Right cardiac atrium (tissue), 5 donors: ENCODE results near the gene EID2. TPM values are rescaled to one million over a fixed set of nuclear protein-coding genes. Genes with fewer than 3 reads are reported as not detected.

ENCODE experiments used
- ATAC-seq, 2 donors: fragments of 200-7000 bp; cut with Tn5 transposase; one replicate each; pipeline versions ENCODE4 v1.8.0 to v1.9.1; 2020; ENCODE audit warnings: moderate library complexity in 2 of 2, mild to moderate bottlenecking in 1 of 2
- DNase-seq, 3 donors: peaks; one replicate each; pipeline ENCODE4 v3.0.0-alpha.2; 2020
- H3K27ac ChIP-seq: one replicate; pipeline ENCODE4 v1.5.1; 2013; ENCODE audit warnings: mild to moderate bottlenecking, low read length, control low read depth, moderate library complexity
- H3K27me3 ChIP-seq: one replicate; pipeline ENCODE4 v1.6.1; 2013; ENCODE audit not compliant: control insufficient read depth, insufficient read depth
- H3K4me1 ChIP-seq: one replicate; pipeline ENCODE4 v1.6.1; 2013; ENCODE audit warnings: low read length; ENCODE audit not compliant: control insufficient read depth, insufficient read depth
- H3K4me3 ChIP-seq: one replicate; pipeline ENCODE4 v1.5.1; 2013; ENCODE audit warnings: low read length, control low read depth
- H3K9me3 ChIP-seq: one replicate; pipeline ENCODE4 v1.6.1; 2013; ENCODE audit warnings: low read length; ENCODE audit not compliant: control insufficient read depth
- WGBS: extraction: QIAGEN DNeasy Blood & Tissue Kit; methylation state at CpG from one replicate; pipeline ENCODE4 v1.1.7; 2013; 5-methylcytosine and 5-hydroxymethylcytosine counted together
- intact Hi-C, 4 donors: fragments of 100-400 bp; cut with DNase I; formaldehyde crosslinking; loops; one replicate each; pipeline versions ENCODE4 v1.11.0 to v1.14.0; 2022 to 2023
- polyA plus RNA-seq: library from polyadenylated mRNA; stranded (reverse); fragments of 200-250 nt; gene quantifications from one replicate; pipeline ENCODE4 v1.2.3, GENCODE V29; 2013
- total RNA-seq, 4 donors: library from RNA; stranded (reverse); fragmentation: NEBNext Ultra II Directional; extraction: Animal tissue kit (Norgen Biotek cat#: 25700); gene quantifications; one replicate each; pipeline ENCODE4 v1.2.1, GENCODE V29; 2021
- donor health status: healthy with polysubstance abuse.
- donor health status: DM: no; HTN: yes; CAD: no.
- donor health status: DM: no; HTN: no; CAD: no.
- donor health status: DM: no; HTN: yes; CAD: no; lungs with severe emphysema.
- donor health status: DM: yes; HTN: yes; CAD: no.

EID2 gene
- total and polyA plus RNA-seq, 5 donors, result 12.3 to 15.0 (median 13.6) TPM

- DNase-seq, result peak; percentile 68 to 83 (median 83)
- WGBS, result 12% methylated on average over 69 of the region's 69 CpGs
- no peaks in the 10 kb centered on the region for H3K27me3 ChIP-seq
- no peak overlapping the region for H3K4me3 ChIP-seq
- intact Hi-C loops, result no loop called here
- no peaks in the 10 kb centered on the region for H3K9me3 ChIP-seq
- peak; percentile 55 to 76 for ATAC-seq
- H3K4me1 ChIP-seq, result peaks cover 2% of the 10 kb centered on the region
- H3K27ac ChIP-seq, result no peak overlapping the region
Observed at GRCh38 chr19:39502640-39503417, 37.1 kb downstream of the EID2 start.

DNA sequence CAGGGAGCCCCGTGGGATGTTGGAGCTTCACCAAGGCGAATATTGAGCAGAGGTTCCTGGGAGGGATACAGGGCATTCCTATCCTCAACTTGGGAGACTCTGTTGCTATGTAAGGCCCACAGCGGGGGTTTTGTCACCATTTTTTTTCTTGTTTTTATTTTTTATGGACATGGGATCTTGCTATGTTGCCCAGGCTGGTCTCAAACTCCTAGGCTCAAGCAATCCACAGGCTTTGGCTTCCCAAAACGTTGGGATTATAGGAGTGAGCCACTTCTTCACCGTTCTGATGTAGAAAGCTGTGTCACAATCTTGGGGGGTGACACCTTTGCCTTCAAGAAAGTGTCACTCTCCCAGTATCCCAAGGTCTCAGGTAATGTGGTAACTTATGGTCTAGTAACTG is 38.6 kb downstream of the EID2 start:
- 76% methylated on average over 5 of the region's 5 CpGs for WGBS
- Histone ChIP-seq H3K4me3 (no peak overlapping the region), H3K27me3 (no peaks in the 10 kb centered on the region), H3K4me1 (no peaks in the 10 kb centered on the region), H3K27ac (no peak overlapping the region), H3K9me3 (no peaks in the 10 kb centered on the region)
- ATAC-seq, result no peak
- intact Hi-C loops, result no loop called here
- DNase-seq, result no peak

DNA sequence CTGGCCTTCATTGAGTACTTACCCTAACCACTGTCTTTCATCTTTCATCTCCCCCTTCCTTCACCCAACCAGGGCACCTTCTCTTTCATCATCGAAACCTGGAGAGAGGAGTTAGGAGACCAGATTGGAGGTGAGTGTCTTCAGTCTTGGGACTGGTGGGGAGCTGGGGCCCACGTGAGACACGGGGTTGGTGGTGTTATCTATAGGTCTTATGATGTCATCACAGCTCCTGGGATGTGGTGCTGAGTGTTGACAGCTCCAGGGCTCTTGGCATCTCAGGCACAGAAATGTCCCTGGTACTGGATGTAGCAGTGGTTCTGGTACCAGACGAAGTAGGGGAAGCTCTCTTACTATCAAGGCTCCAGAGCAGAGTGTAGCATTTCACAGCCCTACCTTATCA is 39.4 kb downstream of the EID2 start:
- Histone ChIP-seq H3K27me3 (no peaks in the 10 kb centered on the region), H3K4me3 (no peak overlapping the region), H3K4me1 (no peaks in the 10 kb centered on the region), H3K27ac (no peak overlapping the region), H3K9me3 (no peaks in the 10 kb centered on the region)
- ATAC-seq, result no peak
- 21% methylated on average over 4 of the region's 4 CpGs for WGBS
- intact Hi-C loops, result no loop called here
- DNase-seq, result no peak

DNA sequence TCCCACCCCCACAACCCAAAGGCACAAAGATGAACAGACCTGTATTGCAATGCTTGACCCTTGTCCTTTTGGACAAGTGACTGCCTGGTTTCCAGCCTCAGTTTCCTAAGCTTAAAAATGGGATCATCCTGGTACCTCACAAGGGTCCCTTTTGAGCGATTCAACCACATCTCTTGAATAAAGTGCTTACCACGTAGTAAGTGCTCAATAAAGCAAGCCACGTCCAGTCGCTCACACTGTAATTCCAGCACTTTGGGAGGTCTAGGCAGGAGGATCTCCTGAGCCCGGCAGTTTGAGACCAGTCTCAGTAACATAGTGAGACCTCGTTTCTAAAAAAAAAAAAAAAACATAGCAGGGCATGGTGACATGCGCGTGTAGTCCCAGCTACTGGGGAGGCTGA is 40.0 kb downstream of the EID2 start:
- DNase-seq (no peak), ATAC-seq (no peak)
- no peak overlapping the region for H3K27ac ChIP-seq
- intact Hi-C loops, result no loop called here
- 75% methylated on average over 8 of the region's 8 CpGs for WGBS
- H3K4me3 ChIP-seq, result no peak overlapping the region
- H3K9me3 ChIP-seq, result no peaks in the 10 kb centered on the region
- no peaks in the 10 kb centered on the region for H3K27me3 ChIP-seq
- no peaks in the 10 kb centered on the region for H3K4me1 ChIP-seq

GRCh38 chr19:39498798-39499642 is 40.9 kb downstream of the EID2 start, which contains the start of gene DLL3:
Gene DLL3, plus strand, starts transcription at chr19:39498947. Its CDS starts 28 bp downstream, at chr19:39498975.
- H3K4me1 ChIP-seq, result no peaks in the 10 kb centered on the region
- WGBS, result 1% methylated on average over 60 of the region's 60 CpGs
- H3K27ac ChIP-seq, result no peak within 1 kb of the TSS
- ATAC-seq (no peak), DNase-seq (no peak)
- no peaks in the 10 kb centered on the region for H3K27me3 ChIP-seq
- H3K4me3 ChIP-seq, result no peak within 1 kb of the TSS
- intact Hi-C loops, result no loop called here
- no peaks in the 10 kb centered on the region for H3K9me3 ChIP-seq

- H3K27me3 ChIP-seq, result no peaks in the 10 kb centered on the region
- WGBS, result 2% methylated on average over 40 of the region's 40 CpGs
Observed at GRCh38 chr19:39497996-39498797, 41.8 kb downstream of the EID2 start.

DNA sequence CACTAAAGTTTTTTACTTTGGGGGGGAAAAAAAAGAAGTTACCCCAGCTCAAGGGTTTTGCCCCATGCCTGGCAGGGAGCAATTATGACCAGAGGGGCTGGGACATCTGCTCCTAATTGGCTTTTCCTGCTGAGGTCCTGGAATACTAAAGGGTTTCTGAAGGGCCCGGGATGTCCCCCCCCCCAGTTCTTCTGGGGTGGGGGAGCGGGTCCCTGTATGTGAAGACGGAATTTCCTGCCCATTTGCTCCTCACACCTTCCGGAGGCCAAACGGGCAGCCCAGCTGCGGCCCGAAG is 42.3 kb downstream of the EID2 start:
- Histone ChIP-seq H3K9me3 (no peaks in the 10 kb centered on the region), H3K27ac (no peak overlapping the region), H3K4me3 (no peak overlapping the region), H3K27me3 (no peaks in the 10 kb centered on the region), H3K4me1 (no peaks in the 10 kb centered on the region)
- ATAC-seq, result no peak
- WGBS, result under 1% methylated on average over 7 of the region's 7 CpGs
- no peak for DNase-seq
- intact Hi-C loops, result no loop called here

More at GRCh38 chr19:39497996-39498797, 41.8 kb downstream of the EID2 start:
- Histone ChIP-seq H3K27ac (no peak overlapping the region), H3K4me1 (no peaks in the 10 kb centered on the region), H3K4me3 (no peak overlapping the region), H3K9me3 (no peaks in the 10 kb centered on the region)
- intact Hi-C loops, result no loop called here
- ATAC-seq (peak; percentile 15 to 30), DNase-seq (peak in 1 of 3 donors; percentile 63)

DNA sequence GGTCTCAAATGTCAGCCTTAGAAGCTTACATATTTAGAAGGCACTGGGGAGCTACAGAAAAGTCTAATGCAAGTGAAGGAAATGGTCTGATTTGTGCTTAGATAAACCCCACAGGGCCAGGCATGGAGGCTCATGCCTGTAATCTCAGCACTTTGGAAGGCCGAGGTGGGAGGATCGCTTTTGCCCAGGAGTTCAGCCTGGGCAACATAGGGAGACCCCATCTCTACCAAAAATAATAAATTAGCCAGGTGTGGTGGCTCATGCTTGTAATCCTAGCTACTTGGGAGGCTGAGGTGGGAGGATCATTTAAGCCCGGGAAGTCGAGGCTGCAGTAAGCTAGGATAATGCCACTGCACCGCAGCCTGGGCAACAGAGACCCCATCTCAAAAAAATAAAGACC is 43.9 kb downstream of the EID2 start:
- no peak overlapping the region for H3K27ac ChIP-seq
- H3K27me3 ChIP-seq, result no peaks in the 10 kb centered on the region
- intact Hi-C loops, result no loop called here
- no peak for DNase-seq
- no peaks in the 10 kb centered on the region for H3K9me3 ChIP-seq
- 83% methylated on average over 5 of the region's 5 CpGs for WGBS
- no peak for ATAC-seq
- no peak overlapping the region for H3K4me3 ChIP-seq
- no peaks in the 10 kb centered on the region for H3K4me1 ChIP-seq

DNA sequence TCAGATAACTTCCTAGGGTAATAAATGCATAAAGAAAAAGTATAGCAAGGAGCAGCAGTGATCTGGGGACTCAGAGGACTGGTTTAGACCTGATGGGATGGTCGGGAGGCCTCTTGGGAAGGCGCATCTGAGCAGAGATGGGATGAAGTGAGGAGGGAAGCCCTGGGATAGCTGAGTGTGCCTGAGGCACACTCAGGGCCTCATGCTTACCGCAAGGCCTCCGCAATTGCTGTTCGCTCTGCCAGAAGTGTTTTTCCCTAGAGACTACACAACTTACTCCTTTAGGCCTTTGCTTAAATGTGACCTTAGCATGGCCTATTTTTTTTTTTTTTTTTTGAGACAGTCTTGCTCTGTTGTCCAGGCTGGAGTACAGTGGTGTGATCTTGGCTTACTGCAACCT is 45.3 kb downstream of the EID2 start:
- intact Hi-C loops, result no loop called here
- Histone ChIP-seq H3K4me3 (no peak overlapping the region), H3K9me3 (no peaks in the 10 kb centered on the region), H3K4me1 (no peaks in the 10 kb centered on the region), H3K27ac (no peak overlapping the region), H3K27me3 (no peaks in the 10 kb centered on the region)
- DNase-seq, result no peak
- no peak for ATAC-seq
- WGBS, result 79% methylated on average over 5 of the region's 5 CpGs

- DNase-seq, result no peak
- H3K4me1 ChIP-seq, result no peaks in the 10 kb centered on the region
- no peak overlapping the region for H3K27ac ChIP-seq
- H3K4me3 ChIP-seq, result no peak overlapping the region
- no peak for ATAC-seq
- H3K27me3 ChIP-seq, result no peaks in the 10 kb centered on the region
- intact Hi-C loops, result no loop called here
- WGBS, result 72% methylated on average over 3 of the region's 3 CpGs
- no peaks in the 10 kb centered on the region for H3K9me3 ChIP-seq
Observed at GRCh38 chr19:39492788-39493187, 47.2 kb downstream of the EID2 start.

DNA sequence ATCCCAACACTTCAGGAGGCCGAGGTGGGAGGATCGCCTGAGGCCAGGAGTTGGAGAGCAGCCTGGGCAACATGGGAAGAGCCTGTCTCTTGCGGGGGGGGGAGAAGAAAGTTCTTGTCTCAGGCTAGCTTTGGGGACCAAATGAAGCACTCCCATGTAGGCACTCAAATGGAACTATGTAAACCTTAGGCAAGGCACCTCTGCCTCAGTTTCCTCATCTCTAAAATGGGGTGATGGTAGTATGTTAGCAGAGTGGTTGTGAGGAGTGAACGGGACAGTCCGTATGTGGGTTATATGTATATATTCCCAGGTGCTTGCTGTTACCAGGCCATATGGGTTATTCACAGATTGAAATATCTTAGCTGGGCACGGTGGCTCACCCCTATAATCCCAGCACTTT is 47.7 kb downstream of the EID2 start:
- 94% methylated on average over 6 of the region's 6 CpGs for whole genome bisulfite sequencing
- no peaks in the 10 kb centered on the region for H3K9me3 ChIP-seq
- no peak for DNase-seq
- H3K27me3 ChIP-seq, result no peaks in the 10 kb centered on the region
- intact Hi-C loops, result no loop called here
- no peak overlapping the region for H3K4me3 ChIP-seq
- no peak overlapping the region for H3K27ac ChIP-seq
- H3K4me1 ChIP-seq, result no peaks in the 10 kb centered on the region
- ATAC-seq, result no peak
